ENCODE results near the gene GSC2. TPM values are rescaled to one million over a fixed set of nuclear protein-coding genes. Genes with fewer than 3 reads are reported as not detected.

The GSC2 gene
- polyA plus RNA-seq, 6 donors from 2014 or later = not detected

- peaks cover 4 to 5% (median 4%) of the 10 kb centered on the region in 3 donors for H3K27me3 Mint-ChIP-seq
- H3K27ac Mint-ChIP-seq = peak overlapping the region in 2 of 6 donors; percentile 23 to 57
- H3K4me1 Mint-ChIP-seq = peaks cover 48 to 74% (median 59%) of the 10 kb centered on the region in 3 donors
- no peak for DNase-seq
- no peaks in the 10 kb centered on the region for H3K36me3 Mint-ChIP-seq
- H3K9me3 Mint-ChIP-seq = no peaks in the 10 kb centered on the region
- H3K4me3 Mint-ChIP-seq = peak overlapping the region in 5 of 8 donors; percentile 3 to 96 (median 7)
- no peak for ATAC-seq (ENCODE audit: low read depth in 2 of 2)
Observed at GRCh38 chr22:19175026-19175601, 25.0 kb upstream of the GSC2 start.

GRCh38 chr22:19174106-19175025 lies 24.3 kb upstream of the GSC2 start:
- H3K4me3 Mint-ChIP-seq = peak overlapping the region; percentile 62 to 96 (median 92)
- H3K27me3 Mint-ChIP-seq = peaks cover 7 to 10% (median 9%) of the 10 kb centered on the region in 3 donors
- peak; percentile 68 to 73 for ATAC-seq (ENCODE audit: low read depth in 2 of 2)
- peak overlapping the region; percentile 12 to 92 (median 92) for H3K27ac Mint-ChIP-seq
- H3K36me3 Mint-ChIP-seq = no peaks in the 10 kb centered on the region
- H3K9me3 Mint-ChIP-seq = no peaks in the 10 kb centered on the region
- peaks cover 46 to 75% (median 62%) of the 10 kb centered on the region in 3 donors for H3K4me1 Mint-ChIP-seq
- peak; percentile 76 for DNase-seq

GRCh38 chr22:19173047-19174035 lies 23.2 kb upstream of the GSC2 start:
- H3K9me3 Mint-ChIP-seq = no peaks in the 10 kb centered on the region
- peaks cover 50 to 82% (median 67%) of the 10 kb centered on the region in 3 donors for H3K4me1 Mint-ChIP-seq
- no peaks in the 10 kb centered on the region for H3K36me3 Mint-ChIP-seq
- H3K27ac Mint-ChIP-seq = peak overlapping the region in 3 of 6 donors; percentile 92 to 93 (median 92)
- H3K4me3 Mint-ChIP-seq = peak overlapping the region; percentile 91 to 96 (median 94)
- ATAC-seq (ENCODE audit: low read depth in 2 of 2) = no peak
- DNase-seq = no peak
- peaks cover 15 to 20% (median 19%) of the 10 kb centered on the region in 3 donors for H3K27me3 Mint-ChIP-seq

GRCh38 chr22:19172213-19173046 lies 22.3 kb upstream of the GSC2 start:
- no peak for DNase-seq
- H3K27ac Mint-ChIP-seq = peak overlapping the region; percentile 80 to 97 (median 92)
- no peak for ATAC-seq (ENCODE audit: low read depth in 2 of 2)
- peaks cover 50 to 82% (median 67%) of the 10 kb centered on the region in 3 donors for H3K4me1 Mint-ChIP-seq
- peaks cover 22 to 29% (median 28%) of the 10 kb centered on the region in 3 donors for H3K27me3 Mint-ChIP-seq
- H3K36me3 Mint-ChIP-seq = no peaks in the 10 kb centered on the region
- peak overlapping the region; percentile 91 to 96 (median 94) for H3K4me3 Mint-ChIP-seq
- peaks cover 0 to under 1% (median 0%) of the 10 kb centered on the region in 7 donors for H3K9me3 Mint-ChIP-seq

- Mint-ChIP-seq H3K36me3 (no peaks in the 10 kb centered on the region), H3K4me3 (peak overlapping the region; percentile 64 to 96 (median 94)), H3K27ac (peak overlapping the region in 3 of 6 donors; percentile 16 to 98 (median 92)), H3K27me3 (peaks cover 24 to 41% (median 39%) of the 10 kb centered on the region in 3 donors), H3K4me1 (peaks cover 42 to 59% (median 52%) of the 10 kb centered on the region in 3 donors), H3K9me3 (peaks cover 0 to 2% (median 0%) of the 10 kb centered on the region in 7 donors)
- no peak for ATAC-seq (ENCODE audit: low read depth in 2 of 2)
- DNase-seq = no peak
Observed at GRCh38 chr22:19169947-19170318, 19.8 kb upstream of the GSC2 start.

- DNase-seq = no peak
Observed at GRCh38 chr22:19169002-19169946, 19.2 kb upstream of the GSC2 start.

GRCh38 chr22:19168088-19168890 lies 18.2 kb upstream of the GSC2 start:
- DNase-seq (no peak), ATAC-seq (ENCODE audit: low read depth in 2 of 2) (no peak)
- peaks cover 24 to 50% (median 41%) of the 10 kb centered on the region in 3 donors for H3K27me3 Mint-ChIP-seq
- H3K9me3 Mint-ChIP-seq = peaks cover 0 to 3% (median 2%) of the 10 kb centered on the region in 7 donors
- H3K36me3 Mint-ChIP-seq = no peaks in the 10 kb centered on the region
- peak overlapping the region in 6 of 8 donors; percentile 20 to 96 (median 74) for H3K4me3 Mint-ChIP-seq
- no peak overlapping the region for H3K27ac Mint-ChIP-seq
- peaks cover 30 to 43% (median 36%) of the 10 kb centered on the region in 3 donors for H3K4me1 Mint-ChIP-seq

More at GRCh38 chr22:19169002-19169946, 19.2 kb upstream of the GSC2 start:
- ATAC-seq (ENCODE audit: low read depth in 2 of 2) = no peak
- H3K9me3 Mint-ChIP-seq = peaks cover 0 to 3% (median 0%) of the 10 kb centered on the region in 7 donors
- peak overlapping the region; percentile 42 to 96 (median 90) for H3K4me3 Mint-ChIP-seq
- peak overlapping the region in 3 of 6 donors; percentile 56 to 64 (median 59) for H3K27ac Mint-ChIP-seq
- no peaks in the 10 kb centered on the region for H3K36me3 Mint-ChIP-seq
- peaks cover 24 to 45% (median 41%) of the 10 kb centered on the region in 3 donors for H3K27me3 Mint-ChIP-seq
- peaks cover 37 to 53% (median 46%) of the 10 kb centered on the region in 3 donors for H3K4me1 Mint-ChIP-seq

GRCh38 chr22:19167106-19167869 lies 17.2 kb upstream of the GSC2 start:
- peaks cover 20 to 33% (median 26%) of the 10 kb centered on the region in 3 donors for H3K4me1 Mint-ChIP-seq
- ATAC-seq (ENCODE audit: low read depth in 2 of 2) = no peak
- H3K4me3 Mint-ChIP-seq = peak overlapping the region in 1 of 8 donors; percentile 53

GRCh38 chr22:19166421-19166820 lies 16.3 kb upstream of the GSC2 start:
- H3K36me3 Mint-ChIP-seq = no peaks in the 10 kb centered on the region
- H3K27ac Mint-ChIP-seq = no peak overlapping the region
- H3K4me1 Mint-ChIP-seq = peaks cover 17 to 29% (median 22%) of the 10 kb centered on the region in 3 donors
- no peak for ATAC-seq (ENCODE audit: low read depth in 2 of 2)
- peaks cover 24 to 57% (median 41%) of the 10 kb centered on the region in 3 donors for H3K27me3 Mint-ChIP-seq
- DNase-seq = no peak
- peaks cover 0 to 3% (median 2%) of the 10 kb centered on the region in 7 donors for H3K9me3 Mint-ChIP-seq
- peak overlapping the region in 1 of 8 donors; percentile 27 for H3K4me3 Mint-ChIP-seq

More at GRCh38 chr22:19167106-19167869, 17.2 kb upstream of the GSC2 start:
- no peak for DNase-seq
- Mint-ChIP-seq H3K36me3 (no peaks in the 10 kb centered on the region), H3K27me3 (peaks cover 24 to 55% (median 41%) of the 10 kb centered on the region in 3 donors), H3K27ac (peak overlapping the region in 1 of 6 donors; percentile 85), H3K9me3 (peaks cover 0 to 3% (median 2%) of the 10 kb centered on the region in 7 donors)

- no peak for DNase-seq
- peaks cover 24 to 60% (median 32%) of the 10 kb centered on the region in 3 donors for H3K27me3 Mint-ChIP-seq
- peaks cover 0 to 3% (median 2%) of the 10 kb centered on the region in 7 donors for H3K9me3 Mint-ChIP-seq
- H3K36me3 Mint-ChIP-seq = no peaks in the 10 kb centered on the region
- ATAC-seq (ENCODE audit: low read depth in 2 of 2) = no peak
- peaks cover 6 to 11% (median 8%) of the 10 kb centered on the region in 3 donors for H3K4me1 Mint-ChIP-seq
- no peak overlapping the region for H3K4me3 Mint-ChIP-seq
- peak overlapping the region in 2 of 6 donors; percentile 47 to 63 for H3K27ac Mint-ChIP-seq
Observed at GRCh38 chr22:19164425-19164824, 14.3 kb upstream of the GSC2 start.
